ENCODE measurements around the gene STK26. TPM values are rescaled to one million over a fixed set of nuclear protein-coding genes. Genes with fewer than 3 reads are reported as not detected.
"Not testable (repeated sequence)": the region's sequence is repeated elsewhere in the genome, so short reads cannot be mapped to it uniquely, and the experiment has no call there.

The STK26 gene
- total RNA-seq, 2 donors from 2014 or later: 7.7 to 11.1 TPM

DNA sequence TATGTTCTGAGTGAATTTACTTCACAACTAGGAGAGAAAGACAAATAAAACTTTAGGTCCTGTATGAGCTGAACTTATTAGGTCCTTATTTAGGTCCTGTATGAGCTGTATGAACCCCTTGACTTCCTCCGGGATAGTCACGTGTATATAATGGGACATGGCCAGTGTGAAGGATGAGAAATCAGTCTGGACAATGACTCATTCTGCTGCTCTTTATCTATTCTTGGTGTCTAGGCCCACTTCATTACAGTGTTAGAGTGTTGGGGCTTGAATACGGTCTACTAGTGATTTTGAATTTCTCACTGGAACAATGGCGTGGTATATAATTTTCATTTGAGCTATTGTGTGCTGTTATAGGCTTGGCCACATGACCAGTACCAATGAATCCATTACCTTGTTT, 21.9 kb downstream of the STK26 start:
- Histone ChIP-seq H3K9me3 (no peaks in the 10 kb centered on the region), H3K27me3 (replicated peaks; ENCODE audit: insufficient read depth) (no peaks in the 10 kb centered on the region), H3K27ac (no peak overlapping the region), H3K4me3 (no peak overlapping the region), H3K36me3 (no peaks in the 10 kb centered on the region), H3K4me1 (ENCODE audit: control insufficient read depth in 1 of 2, low read depth in 2 of 2) (no peaks in the 10 kb centered on the region)
- DNase-seq (ENCODE audit: low spot score): no peak
- ATAC-seq (ENCODE audit: insufficient number of reproducible peaks, low FRiP score, low read depth): no peak
- TF ChIP-seq, protein P1, sequence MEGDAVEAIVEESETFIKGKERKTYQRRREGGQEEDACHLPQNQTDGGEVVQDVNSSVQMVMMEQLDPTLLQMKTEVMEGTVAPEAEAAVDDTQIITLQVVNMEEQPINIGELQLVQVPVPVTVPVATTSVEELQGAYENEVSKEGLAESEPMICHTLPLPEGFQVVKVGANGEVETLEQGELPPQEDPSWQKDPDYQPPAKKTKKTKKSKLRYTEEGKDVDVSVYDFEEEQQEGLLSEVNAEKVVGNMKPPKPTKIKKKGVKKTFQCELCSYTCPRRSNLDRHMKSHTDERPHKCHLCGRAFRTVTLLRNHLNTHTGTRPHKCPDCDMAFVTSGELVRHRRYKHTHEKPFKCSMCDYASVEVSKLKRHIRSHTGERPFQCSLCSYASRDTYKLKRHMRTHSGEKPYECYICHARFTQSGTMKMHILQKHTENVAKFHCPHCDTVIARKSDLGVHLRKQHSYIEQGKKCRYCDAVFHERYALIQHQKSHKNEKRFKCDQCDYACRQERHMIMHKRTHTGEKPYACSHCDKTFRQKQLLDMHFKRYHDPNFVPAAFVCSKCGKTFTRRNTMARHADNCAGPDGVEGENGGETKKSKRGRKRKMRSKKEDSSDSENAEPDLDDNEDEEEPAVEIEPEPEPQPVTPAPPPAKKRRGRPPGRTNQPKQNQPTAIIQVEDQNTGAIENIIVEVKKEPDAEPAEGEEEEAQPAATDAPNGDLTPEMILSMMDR (IDR thresholded peaks at IDR 0.05): no peak

DNA sequence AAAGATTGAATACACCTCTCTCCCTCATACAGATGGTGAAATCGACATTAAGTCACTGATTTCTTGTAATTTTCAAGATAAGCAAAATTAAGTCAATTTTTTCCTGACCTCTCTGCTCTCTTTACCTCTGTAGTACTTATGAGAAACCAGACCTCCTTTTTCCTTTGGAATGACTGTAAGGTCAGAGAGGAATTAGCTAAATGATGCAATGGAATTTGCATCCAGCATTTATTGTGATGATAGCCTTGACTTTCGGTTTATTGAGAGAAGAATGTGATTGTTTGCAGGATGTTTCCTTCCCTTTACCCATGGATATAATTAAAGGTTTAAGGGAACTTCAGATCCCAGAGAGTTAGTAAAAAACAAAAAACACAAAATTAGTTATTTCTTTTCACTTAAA, 22.4 kb downstream of the STK26 start:
- DNase-seq (ENCODE audit: low spot score) (no peak), ATAC-seq (ENCODE audit: insufficient number of reproducible peaks, low FRiP score, low read depth) (no peak)
- Histone ChIP-seq H3K4me1 (ENCODE audit: control insufficient read depth in 1 of 2, low read depth in 2 of 2) (no peaks in the 10 kb centered on the region), H3K4me3 (no peak overlapping the region), H3K36me3 (no peaks in the 10 kb centered on the region), H3K27me3 (replicated peaks; ENCODE audit: insufficient read depth) (no peaks in the 10 kb centered on the region), H3K27ac (no peak overlapping the region), H3K9me3 (no peaks in the 10 kb centered on the region)
- TF ChIP-seq, protein P1 (IDR thresholded peaks at IDR 0.05): no peak

DNA sequence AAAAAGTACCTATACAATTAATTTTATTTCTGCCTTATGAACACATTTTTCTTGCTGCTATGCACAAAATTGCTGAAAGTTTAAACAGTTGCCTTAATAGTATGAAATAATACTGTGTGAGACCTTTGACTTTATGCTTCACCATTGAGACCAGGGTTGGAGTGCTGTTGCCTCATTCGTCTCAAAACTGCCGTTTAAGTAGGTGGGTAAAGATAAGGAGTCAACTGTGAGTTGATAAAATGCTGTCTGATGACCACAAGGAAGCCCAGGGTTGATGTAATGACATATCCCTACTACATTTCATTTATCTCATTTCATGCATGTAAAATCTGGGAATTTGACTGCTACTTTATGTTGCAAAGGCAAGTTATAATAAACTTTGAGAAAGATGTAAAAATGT, 23.4 kb downstream of the STK26 start:
- DNase-seq (ENCODE audit: low spot score) (no peak), ATAC-seq (ENCODE audit: insufficient number of reproducible peaks, low FRiP score, low read depth) (no peak)
- H3K4me3 ChIP-seq: no peak overlapping the region
- H3K27ac ChIP-seq: no peak overlapping the region
- no peaks in the 10 kb centered on the region for H3K36me3 ChIP-seq
- no peaks in the 10 kb centered on the region for H3K9me3 ChIP-seq
- H3K27me3 ChIP-seq (replicated peaks; ENCODE audit: insufficient read depth): no peaks in the 10 kb centered on the region
- TF ChIP-seq, protein P1 (IDR thresholded peaks at IDR 0.05): no peak
- H3K4me1 ChIP-seq (ENCODE audit: control insufficient read depth in 1 of 2, low read depth in 2 of 2): no peaks in the 10 kb centered on the region

DNA sequence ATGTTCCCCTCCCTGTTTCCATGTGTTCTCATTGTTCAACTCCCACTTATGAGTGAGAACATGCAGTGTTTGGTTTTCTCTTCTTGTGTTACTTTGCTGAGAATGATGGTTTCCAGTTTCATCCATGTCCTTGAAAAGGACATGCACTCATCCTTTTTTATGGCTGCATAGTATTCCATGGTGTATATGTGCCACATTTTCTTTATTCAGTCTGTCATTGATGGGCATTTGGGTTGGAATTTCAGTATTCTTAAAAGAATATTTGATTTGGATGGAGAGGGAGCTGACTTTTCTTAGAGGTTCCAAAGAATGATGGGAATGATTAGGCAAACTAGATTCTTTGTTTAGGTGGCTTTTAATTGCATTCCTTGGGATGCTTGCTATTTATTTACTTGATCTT, 28.7 kb downstream of the STK26 start:
- ATAC-seq (ENCODE audit: insufficient number of reproducible peaks, low FRiP score, low read depth); H3K27ac ChIP-seq; H3K27me3 ChIP-seq (replicated peaks; ENCODE audit: insufficient read depth); H3K4me3 ChIP-seq; H3K4me1 ChIP-seq (ENCODE audit: control insufficient read depth in 1 of 2, low read depth in 2 of 2); H3K36me3 ChIP-seq; DNase-seq (ENCODE audit: low spot score); H3K9me3 ChIP-seq: not testable (repeated sequence)

DNA sequence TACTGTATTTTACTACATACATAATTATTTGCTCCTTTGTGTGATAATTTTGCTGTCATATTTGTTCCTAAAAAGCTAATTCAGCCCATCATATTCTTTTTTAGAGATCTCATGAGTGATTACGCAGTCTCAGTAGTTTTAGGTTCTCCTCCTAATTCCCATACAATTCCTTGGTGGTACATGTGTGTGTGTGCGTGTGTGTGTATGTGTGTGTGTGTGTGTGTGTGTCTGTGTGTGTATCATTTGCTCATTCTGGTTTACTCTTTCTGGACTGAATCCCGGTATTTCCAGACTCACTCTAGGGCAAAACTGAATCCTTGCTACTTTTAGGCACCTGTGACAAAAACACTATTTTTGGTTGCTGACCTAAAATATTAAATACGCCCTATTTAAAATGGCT, 34.9 kb downstream of the STK26 start:
- no peak for DNase-seq (ENCODE audit: low spot score)
- Histone ChIP-seq H3K9me3 (no peaks in the 10 kb centered on the region), H3K4me1 (ENCODE audit: control insufficient read depth in 1 of 2, low read depth in 2 of 2) (no peaks in the 10 kb centered on the region), H3K27ac (no peak overlapping the region), H3K4me3 (no peak overlapping the region), H3K36me3 (no peaks in the 10 kb centered on the region), H3K27me3 (replicated peaks; ENCODE audit: insufficient read depth) (no peaks in the 10 kb centered on the region)
- TF ChIP-seq, protein P1 (IDR thresholded peaks at IDR 0.05): no peak
- ATAC-seq (ENCODE audit: insufficient number of reproducible peaks, low FRiP score, low read depth): no peak

DNA sequence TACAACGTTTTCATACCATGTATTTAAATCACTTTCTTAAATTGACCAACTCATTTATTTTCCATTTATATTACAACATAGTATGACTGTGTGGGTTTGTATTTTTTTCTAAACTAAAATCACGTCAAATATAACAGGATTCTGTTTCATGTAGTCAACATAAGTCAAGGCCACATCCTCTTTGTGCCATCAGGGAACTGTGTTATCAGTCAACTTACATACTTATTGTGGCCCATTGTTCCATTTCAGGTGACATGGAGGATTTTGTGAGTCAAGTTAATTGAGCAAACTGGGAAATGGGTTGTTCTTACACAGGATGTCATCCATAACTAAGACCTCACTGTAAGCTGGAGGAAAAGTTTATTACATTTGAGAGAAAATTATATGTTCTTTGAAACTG, 35.9 kb downstream of the STK26 start:
- no peak overlapping the region for H3K4me3 ChIP-seq
- no peak for ATAC-seq (ENCODE audit: insufficient number of reproducible peaks, low FRiP score, low read depth)

More for the DNA sequence above, 35.9 kb downstream of the STK26 start:
- H3K27me3 ChIP-seq (replicated peaks; ENCODE audit: insufficient read depth): no peaks in the 10 kb centered on the region
- no peak overlapping the region for H3K27ac ChIP-seq
- no peak for DNase-seq (ENCODE audit: low spot score)
- no peaks in the 10 kb centered on the region for H3K4me1 ChIP-seq (ENCODE audit: control insufficient read depth in 1 of 2, low read depth in 2 of 2)
- no peaks in the 10 kb centered on the region for H3K36me3 ChIP-seq
- H3K9me3 ChIP-seq: no peaks in the 10 kb centered on the region
- TF ChIP-seq, protein P1 (IDR thresholded peaks at IDR 0.05): no peak

Data from thoracic aorta (tissue), 2 donors.